Measurements from ENCODE around the gene DZIP1L. TPM values are rescaled to one million over a fixed set of nuclear protein-coding genes. Genes with fewer than 3 reads are reported as not detected.
A peak's percentile ranks its signal among the peaks of the same experiment; 100 is the strongest.

The DZIP1L gene
- total and polyA plus RNA-seq, 9 of the 15 experiments (the other 6 are each of a cell fraction or from before 2014, with no cell fraction given): 0.03 to 1.5 (median 0.48) TPM; not detected in 1

DNA sequence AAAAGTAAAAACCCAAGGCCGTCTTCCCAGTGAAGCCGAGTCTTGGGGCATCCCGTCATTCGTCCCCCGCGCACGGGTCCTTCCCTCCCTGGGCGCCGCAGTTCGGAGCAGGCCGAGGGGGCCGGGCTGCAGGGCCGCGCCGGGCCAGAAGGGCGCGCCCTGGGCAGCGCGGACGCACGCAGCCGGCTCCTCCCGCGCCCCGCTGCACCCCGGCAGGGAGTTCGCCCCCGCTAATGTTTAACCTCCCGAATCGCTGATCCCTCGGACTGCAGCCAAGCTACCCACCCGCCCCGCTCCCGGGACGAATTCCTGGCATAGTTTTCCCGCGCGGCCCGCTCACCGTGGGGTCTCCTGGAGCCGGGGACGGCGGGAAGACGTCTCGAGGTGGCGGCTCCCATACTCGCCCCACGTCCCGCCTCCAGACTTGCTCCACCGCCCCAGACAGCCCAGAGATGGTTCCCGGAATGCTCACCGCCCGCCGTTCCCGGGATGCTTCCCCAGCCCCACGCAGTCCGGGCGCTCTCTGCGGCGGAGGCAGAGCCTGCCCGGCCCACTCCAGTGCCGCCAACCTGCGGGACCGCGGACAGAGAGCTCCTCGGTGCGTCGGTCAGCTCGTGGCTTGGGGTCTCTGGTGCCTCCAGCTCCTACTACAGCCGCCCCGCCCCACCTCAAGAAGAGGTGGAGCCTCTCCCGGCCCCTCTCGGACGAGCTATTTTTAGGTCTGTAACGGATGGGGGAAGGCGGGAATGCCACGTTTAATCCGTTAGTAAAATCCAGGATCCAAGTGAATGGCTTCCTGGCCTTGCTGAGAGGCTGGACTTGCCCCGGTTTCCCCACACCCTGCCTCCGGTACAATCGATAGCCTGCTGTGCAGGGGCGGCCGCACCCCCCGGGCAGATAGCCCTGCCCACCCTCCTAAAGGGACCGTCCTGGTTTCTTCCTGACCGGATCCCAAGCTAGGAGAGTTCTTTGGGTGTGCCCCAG is at the start of gene DZIP1L (continued):
- no peak for TF ChIP-seq NFRKB (IDR thresholded peaks at IDR 0.05; ENCODE audit: low read depth)
- TF ChIP-seq THRAP3 (IDR thresholded peaks at IDR 0.05; ENCODE audit: borderline replicate concordance): no peak
- no peak for TF ChIP-seq GATA2 (CRISPR knock-in tag; IDR thresholded peaks at IDR 0.05)
- no peak for TF ChIP-seq ZNF780A (CRISPR knock-in tag; IDR thresholded peaks at IDR 0.05)
- TF ChIP-seq SMARCA5 (IDR thresholded peaks at IDR 0.05): no peak
- no peak for TF ChIP-seq ZBTB40 (IDR thresholded peaks at IDR 0.05)
- TF ChIP-seq ZBTB40 (CRISPR knock-in tag; IDR thresholded peaks at IDR 0.05): no peak
- no peak for TF ChIP-seq ZBED1 (IDR thresholded peaks at IDR 0.05)
- TF ChIP-seq CXXC5 (CRISPR knock-in tag; IDR thresholded peaks at IDR 0.05): peak; percentile 79
- TF ChIP-seq HCFC1 (IDR thresholded peaks at IDR 0.05; ENCODE audit: low read depth, low read length): no peak
- no peak for TF ChIP-seq NFXL1 (CRISPR knock-in tag; IDR thresholded peaks at IDR 0.05)
- 0 out of 2 replicates have a peak, but pooled peaks have one; percentile 43 for TF ChIP-seq MYC (IDR thresholded peaks at IDR 0.05; ENCODE audit: low read depth, low read length)
- TF ChIP-seq MYC (CRISPR knock-in tag; IDR thresholded peaks at IDR 0.05; ENCODE audit: borderline replicate concordance, low read depth): no peak
- no peak for TF ChIP-seq CBX1 (IDR thresholded peaks at IDR 0.05; ENCODE audit: low read depth)
- TF ChIP-seq ZNF280B (CRISPR knock-in tag; IDR thresholded peaks at IDR 0.05): no peak
- no peak for TF ChIP-seq HLTF (IDR thresholded peaks at IDR 0.05)
- TF ChIP-seq MCM5 (IDR thresholded peaks at IDR 0.05; ENCODE audit: low read depth): no peak
- TF ChIP-seq NFYB (IDR thresholded peaks at IDR 0.05; ENCODE audit: extremely low read depth, insufficient read length): no peak
- TF ChIP-seq YBX1 (IDR thresholded peaks at IDR 0.05): no peak
- peak; percentile 90 for TF ChIP-seq ATF7 (IDR thresholded peaks at IDR 0.05)
- TF ChIP-seq PURB (CRISPR knock-in tag; IDR thresholded peaks at IDR 0.05; ENCODE audit: low read depth): no peak

Measured in K562 (cell line).